ENCODE data around the gene CDC42BPB. TPM values are rescaled to one million over a fixed set of nuclear protein-coding genes. Genes with fewer than 3 reads are reported as not detected.

The CDC42BPB gene
- total RNA-seq, 6 experiments from 2014 or later = 73.7 to 85.1 (median 79.9) TPM

DNA sequence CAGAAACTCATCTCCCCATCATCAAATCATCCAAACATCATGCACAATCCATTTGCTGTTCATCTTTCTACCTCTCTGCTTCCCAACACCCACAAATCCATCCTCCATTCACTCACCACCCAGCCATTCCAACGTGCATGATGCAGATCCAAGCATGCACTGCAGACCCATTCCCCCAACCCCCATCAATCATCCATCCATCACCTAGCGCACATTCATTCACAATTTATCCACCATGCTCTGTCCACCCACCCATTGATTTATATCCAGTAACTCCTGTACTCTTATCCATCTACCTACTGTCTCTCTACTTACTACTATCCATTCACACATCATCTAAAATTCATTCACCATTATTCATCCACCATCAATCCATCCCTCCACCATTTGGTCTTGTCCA, 138.9 kb downstream of the CDC42BPB start:
- Mint-ChIP-seq H3K4me3 (no peak overlapping the region), H3K27me3 (ENCODE audit: insufficient read depth) (peaks cover 2% of the 10 kb centered on the region), H3K9me3 (no peaks in the 10 kb centered on the region), H3K27ac (no peak overlapping the region), H3K4me1 (ENCODE audit: low read depth) (no peaks in the 10 kb centered on the region), H3K36me3 (ENCODE audit: low read depth) (no peaks in the 10 kb centered on the region)
- TF ChIP-seq, protein P1, sequence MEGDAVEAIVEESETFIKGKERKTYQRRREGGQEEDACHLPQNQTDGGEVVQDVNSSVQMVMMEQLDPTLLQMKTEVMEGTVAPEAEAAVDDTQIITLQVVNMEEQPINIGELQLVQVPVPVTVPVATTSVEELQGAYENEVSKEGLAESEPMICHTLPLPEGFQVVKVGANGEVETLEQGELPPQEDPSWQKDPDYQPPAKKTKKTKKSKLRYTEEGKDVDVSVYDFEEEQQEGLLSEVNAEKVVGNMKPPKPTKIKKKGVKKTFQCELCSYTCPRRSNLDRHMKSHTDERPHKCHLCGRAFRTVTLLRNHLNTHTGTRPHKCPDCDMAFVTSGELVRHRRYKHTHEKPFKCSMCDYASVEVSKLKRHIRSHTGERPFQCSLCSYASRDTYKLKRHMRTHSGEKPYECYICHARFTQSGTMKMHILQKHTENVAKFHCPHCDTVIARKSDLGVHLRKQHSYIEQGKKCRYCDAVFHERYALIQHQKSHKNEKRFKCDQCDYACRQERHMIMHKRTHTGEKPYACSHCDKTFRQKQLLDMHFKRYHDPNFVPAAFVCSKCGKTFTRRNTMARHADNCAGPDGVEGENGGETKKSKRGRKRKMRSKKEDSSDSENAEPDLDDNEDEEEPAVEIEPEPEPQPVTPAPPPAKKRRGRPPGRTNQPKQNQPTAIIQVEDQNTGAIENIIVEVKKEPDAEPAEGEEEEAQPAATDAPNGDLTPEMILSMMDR (IDR thresholded peaks at IDR 0.05) = no peak
- no peak for DNase-seq

DNA sequence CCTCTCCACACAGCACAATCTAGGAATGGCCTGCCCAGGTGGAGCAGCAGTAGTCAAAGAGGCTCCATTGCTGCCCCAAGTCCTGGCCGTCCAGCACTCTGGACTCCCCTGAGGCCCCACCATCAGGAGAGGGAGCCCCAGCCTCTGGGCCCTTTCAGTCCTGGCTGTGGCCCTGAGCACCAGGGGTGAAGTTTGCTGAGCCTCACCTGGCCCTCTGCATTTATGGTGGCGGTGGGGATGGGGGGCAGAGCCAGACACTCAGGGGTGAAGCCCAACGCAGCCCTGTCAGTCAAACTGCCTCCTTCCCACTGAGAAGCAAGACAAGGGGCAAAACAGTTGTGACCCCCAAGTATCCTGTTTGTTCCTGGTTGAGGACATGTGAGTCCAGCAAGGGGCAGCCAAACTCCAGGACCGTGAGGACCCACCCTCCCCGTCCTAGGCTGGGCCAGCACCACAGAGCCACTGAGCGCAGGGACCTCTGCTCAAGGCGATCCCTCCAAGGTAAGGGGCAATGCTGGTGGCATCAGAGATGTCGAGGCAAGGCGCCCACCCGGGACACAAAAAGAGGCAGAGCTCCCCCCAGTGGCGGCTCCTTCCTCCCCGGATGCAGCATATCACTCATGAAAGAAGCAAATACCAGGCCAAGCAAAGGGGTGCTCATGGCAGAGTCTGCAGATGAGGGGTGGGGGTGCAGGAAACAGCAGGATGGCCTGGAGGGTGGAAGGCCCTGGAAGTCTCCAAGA, 139.7 kb downstream of the CDC42BPB start:
- no peak for DNase-seq
- Mint-ChIP-seq H3K4me1 (ENCODE audit: low read depth) (no peaks in the 10 kb centered on the region), H3K27me3 (ENCODE audit: insufficient read depth) (peaks cover 2% of the 10 kb centered on the region), H3K27ac (no peak overlapping the region), H3K4me3 (no peak overlapping the region), H3K9me3 (no peaks in the 10 kb centered on the region), H3K36me3 (ENCODE audit: low read depth) (no peaks in the 10 kb centered on the region)
- TF ChIP-seq, protein P1 (IDR thresholded peaks at IDR 0.05) = peak; percentile 83

DNA sequence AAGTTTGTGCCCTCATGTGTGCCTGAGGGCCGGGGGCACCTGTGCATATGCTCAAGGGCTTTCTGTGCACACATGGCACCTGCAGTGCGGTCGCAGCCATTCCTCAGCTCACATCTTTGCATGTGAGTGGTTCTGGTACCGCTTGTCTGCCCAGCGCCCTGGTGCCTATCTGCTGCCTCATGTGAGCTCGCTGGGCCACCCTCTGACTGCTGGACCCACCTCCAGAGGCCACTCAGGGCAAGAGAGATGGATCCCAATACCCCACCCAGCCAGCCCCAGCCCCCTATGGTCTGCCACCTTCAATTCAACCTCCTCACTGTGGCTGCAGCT, 140.3 kb downstream of the CDC42BPB start:
- TF ChIP-seq, protein P1 (IDR thresholded peaks at IDR 0.05) = no peak
- no peak for DNase-seq
- Mint-ChIP-seq H3K4me3 (no peak overlapping the region), H3K9me3 (no peaks in the 10 kb centered on the region), H3K27me3 (ENCODE audit: insufficient read depth) (peaks cover 2% of the 10 kb centered on the region), H3K4me1 (ENCODE audit: low read depth) (no peaks in the 10 kb centered on the region), H3K27ac (no peak overlapping the region), H3K36me3 (ENCODE audit: low read depth) (no peaks in the 10 kb centered on the region)

DNA sequence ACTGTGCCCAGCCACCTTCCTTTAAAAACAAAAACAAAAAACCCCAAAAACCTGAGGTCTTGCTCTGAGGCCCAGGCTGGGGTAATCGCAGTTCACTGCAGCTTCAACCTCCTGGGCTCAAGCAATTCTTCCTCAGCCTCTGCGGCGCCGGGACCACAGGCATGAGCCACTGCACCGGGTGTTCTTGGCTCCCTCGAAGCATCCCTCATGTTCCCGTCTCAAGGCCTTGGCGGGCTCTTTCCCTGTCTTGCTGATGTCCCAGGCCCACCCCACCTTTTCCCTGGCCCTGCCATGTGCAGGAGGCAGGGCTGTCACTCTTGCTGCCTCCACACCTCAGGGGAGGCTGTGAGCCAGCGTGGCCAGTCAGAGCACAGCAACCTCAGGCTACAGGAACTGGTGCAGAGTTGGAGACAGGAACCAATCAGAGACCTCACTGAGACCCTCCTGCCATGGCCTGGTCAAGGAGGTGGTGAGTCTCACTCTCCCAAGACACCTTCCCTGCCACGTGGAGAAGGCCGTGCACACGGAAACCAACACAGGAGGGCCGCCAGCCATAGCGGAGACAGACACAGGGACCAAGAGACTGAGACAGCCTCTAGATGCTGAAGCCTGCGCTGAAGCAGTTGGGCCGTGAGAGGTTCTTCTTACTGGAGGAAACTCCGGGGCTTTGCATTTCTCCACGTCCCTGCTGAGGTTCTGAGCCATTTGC, 140.8 kb downstream of the CDC42BPB start:
- H3K36me3 Mint-ChIP-seq (ENCODE audit: low read depth) = no peaks in the 10 kb centered on the region
- no peak overlapping the region for H3K4me3 Mint-ChIP-seq
- H3K27ac Mint-ChIP-seq = no peak overlapping the region
- peaks cover 2% of the 10 kb centered on the region for H3K27me3 Mint-ChIP-seq (ENCODE audit: insufficient read depth)
- TF ChIP-seq, protein P1 (IDR thresholded peaks at IDR 0.05) = no peak
- DNase-seq = no peak
- H3K4me1 Mint-ChIP-seq (ENCODE audit: low read depth) = no peaks in the 10 kb centered on the region
- H3K9me3 Mint-ChIP-seq = no peaks in the 10 kb centered on the region

DNA sequence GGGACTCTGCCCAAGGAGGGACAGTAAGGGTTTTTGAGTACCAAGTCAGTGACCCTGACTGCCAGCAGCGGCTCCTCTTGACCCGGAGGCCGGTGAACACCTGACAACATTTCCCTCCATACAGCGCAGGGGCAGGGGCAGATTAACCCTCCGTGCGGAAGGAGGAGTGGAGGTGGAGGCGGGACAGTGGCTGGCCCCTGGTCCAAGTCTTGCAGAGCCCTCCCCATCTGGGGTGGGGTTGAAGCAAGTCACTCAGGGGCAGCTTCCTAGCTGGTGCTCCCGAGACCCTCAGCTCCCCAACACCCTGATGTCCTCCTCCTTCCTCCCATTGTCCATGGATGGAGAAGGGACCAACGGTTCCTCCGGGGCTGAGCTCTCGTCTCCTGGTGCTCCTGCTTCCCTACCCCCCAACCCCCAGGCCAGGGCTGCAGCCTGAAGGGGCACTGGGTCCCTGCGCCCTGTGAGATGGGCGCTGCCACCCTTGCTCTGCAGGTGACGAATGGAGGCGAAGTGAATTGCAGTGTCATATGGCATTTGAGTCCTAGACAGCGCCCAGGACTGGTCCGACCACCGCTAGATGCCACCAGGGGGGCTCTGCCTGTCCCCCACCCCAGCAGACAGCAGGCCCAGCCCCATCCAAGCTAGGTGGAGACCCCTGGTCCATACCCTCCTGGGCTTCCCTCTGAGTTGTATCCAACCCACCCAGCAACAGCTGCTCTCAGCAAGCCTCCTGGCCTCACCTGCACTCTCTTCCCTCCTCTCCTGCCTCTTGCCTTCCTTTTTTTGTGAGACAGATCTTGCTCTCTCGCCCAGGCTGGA, 141.8 kb downstream of the CDC42BPB start:
- Mint-ChIP-seq H3K4me3 (no peak overlapping the region), H3K27ac (no peak overlapping the region), H3K27me3 (ENCODE audit: insufficient read depth) (peaks cover 2% of the 10 kb centered on the region), H3K9me3 (no peaks in the 10 kb centered on the region), H3K4me1 (ENCODE audit: low read depth) (no peaks in the 10 kb centered on the region), H3K36me3 (ENCODE audit: low read depth) (no peaks in the 10 kb centered on the region)
- TF ChIP-seq, protein P1 (IDR thresholded peaks at IDR 0.05) = no peak
- no peak for DNase-seq

All from HFFc6 (cell line).